Measurements from ENCODE around the gene GNB1.
"Not testable (repeated sequence)": the region's sequence is repeated elsewhere in the genome, so short reads cannot be mapped to it uniquely, and the experiment has no call there.

The GNB1 gene

GRCh38 chr1:1763657-1764621 is 126.9 kb downstream of the GNB1 start:
- no peak for DNase-seq (ENCODE audit: low read depth in 2 of 2)

GRCh38 chr1:1761504-1762376 is 129.1 kb downstream of the GNB1 start:
- DNase-seq (ENCODE audit: low read depth in 2 of 2) = no peak

DNA sequence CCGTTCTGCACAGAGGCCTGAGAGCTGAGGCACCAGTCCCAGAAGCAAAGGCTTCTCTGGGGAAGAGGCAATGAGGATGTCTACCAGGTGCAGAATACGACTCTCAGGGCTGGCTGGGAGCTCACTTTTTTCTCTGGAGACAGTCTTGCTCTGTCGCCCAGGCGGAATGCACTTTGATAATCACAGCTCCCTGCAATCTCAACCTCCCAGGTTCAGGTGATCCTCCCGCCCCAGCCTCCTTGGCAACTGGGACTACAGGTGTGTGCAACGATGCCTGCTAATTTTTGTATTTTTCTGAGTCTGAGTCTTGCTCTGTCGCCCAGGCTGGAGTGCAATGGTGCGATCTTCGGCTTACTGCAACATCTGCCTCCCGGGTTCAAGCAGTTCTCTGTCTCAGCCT is 130.2 kb downstream of the GNB1 start:
- DNase-seq (ENCODE audit: low read depth in 2 of 2) = no peak

DNA sequence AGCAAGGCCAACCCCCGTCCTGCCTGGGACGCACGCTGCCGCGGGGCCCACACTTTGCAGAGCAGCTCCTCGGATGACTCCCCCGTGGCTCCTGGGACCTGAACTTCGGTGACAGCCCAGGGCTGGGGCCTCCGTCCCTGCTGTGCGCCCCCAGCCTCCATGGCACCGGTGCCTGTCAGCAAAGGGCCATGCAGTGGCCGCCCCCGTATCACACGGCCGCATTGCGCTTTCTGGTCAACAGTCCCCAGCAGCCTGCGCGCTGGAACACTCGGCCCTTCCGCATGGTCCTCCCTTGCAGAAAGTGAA is 130.6 kb downstream of the GNB1 start:
- no peak for DNase-seq (ENCODE audit: low read depth in 2 of 2)

DNA sequence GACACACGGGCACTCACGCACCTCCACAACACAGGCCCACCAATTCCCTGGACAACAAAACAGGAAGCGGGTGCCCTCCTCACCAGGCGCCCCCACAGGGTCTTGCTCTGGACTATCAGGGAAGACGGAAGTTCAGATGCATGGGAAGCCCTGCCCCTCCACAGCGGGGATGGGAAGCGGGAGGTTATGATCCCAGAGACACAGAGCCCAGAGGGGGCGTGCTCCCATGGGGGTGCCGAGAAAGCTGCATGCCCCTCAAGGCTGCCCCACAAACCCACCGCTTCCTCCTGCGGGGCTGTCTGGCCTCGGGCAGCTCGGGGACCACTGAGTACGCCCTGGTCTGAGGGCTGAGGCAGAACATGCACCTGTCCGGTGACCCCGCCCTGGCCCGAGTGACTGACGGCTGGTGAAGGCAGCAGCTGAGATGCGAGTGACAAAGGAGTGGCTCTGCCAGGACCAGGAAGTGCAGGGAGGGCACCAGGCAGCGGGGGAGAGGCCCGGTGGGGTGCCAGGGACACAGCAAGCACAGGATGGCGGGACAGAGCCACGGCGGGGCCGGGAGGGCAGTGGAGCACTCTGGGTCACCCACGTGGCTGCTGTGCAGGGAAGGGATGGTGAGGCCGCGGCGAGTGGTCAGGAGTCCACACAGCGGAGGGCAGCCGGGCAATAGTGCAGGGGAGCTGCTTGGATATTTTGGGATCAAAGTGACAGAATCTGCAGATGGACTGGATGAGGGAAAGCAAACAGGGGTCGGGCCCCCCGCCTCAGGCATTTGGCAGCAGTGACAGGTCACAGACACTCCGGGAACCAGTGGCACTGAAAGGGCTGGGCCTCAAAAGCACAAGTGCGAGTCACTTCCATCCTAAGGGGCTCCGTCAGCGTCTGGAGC is 131.2 kb downstream of the GNB1 start:
- no peak for DNase-seq (ENCODE audit: low read depth in 2 of 2)

GRCh38 chr1:1758692-1759455 is 132.0 kb downstream of the GNB1 start:
- no peak for DNase-seq (ENCODE audit: low read depth in 2 of 2)

DNA sequence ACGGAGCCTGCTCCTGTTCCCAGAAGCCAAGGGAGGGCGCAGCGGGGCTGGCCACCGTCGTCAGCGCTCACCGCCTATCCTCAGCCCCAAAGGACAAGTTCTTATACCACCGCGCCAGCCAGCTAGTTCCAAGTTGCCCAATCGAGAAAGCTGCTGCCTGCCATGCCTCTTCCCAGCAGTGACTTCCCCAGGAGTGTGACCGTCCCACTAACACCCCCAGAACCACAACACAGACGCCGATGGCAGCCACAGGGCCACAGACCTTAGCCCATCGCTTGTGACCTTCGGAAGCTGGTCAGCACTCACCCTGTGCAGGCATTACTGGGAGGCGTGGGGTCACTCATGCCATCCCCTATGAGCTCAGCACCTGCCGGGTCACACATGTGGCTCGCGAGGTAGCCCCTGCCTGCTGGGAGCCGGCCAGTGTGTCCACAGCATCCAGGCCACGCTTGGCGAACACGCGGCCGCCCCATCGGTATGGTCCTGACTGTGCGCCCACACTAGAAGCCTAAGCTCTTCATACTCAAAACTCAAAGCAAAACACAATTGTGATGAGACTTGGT is 132.7 kb downstream of the GNB1 start:
- no peak for DNase-seq (ENCODE audit: low read depth in 2 of 2)

DNA sequence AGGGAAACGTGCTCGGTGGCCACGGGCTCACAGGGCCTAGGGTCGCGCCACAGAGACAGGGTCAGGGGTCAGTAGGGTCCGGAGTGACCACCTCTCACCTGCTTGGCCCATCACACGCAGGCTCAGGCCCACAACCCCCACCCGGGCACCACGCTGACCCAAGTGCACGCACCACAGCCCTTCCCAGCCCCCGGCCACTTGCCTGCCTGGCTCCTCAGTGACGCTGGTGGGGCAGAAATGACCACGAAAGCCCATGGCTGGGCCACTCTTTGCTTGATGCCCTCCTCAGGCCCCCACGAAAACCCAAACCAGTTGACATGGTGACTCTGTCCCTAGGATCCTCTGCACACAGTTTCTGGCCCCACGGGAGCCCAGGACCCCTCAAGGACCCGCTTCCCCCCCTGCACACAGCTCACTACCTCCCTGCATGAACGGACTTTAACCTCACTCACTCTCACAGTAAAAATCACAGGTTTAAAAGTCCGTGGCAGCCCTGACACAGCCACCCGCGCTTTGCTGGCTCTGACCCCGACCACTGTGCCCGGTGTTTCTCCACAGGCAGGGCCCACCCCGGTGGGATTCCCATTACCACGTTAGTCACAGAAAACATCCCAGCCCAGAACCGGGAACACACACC is 133.3 kb downstream of the GNB1 start:
- DNase-seq (ENCODE audit: low read depth in 2 of 2) = no peak

- no peak for DNase-seq (ENCODE audit: low read depth in 2 of 2)
These were observed 134.0 kb downstream of the GNB1 start for GRCh38 chr1:1756661-1757421.

GRCh38 chr1:1755852-1756251 is 135.0 kb downstream of the GNB1 start:
- DNase-seq (ENCODE audit: low read depth in 2 of 2) = no peak

DNA sequence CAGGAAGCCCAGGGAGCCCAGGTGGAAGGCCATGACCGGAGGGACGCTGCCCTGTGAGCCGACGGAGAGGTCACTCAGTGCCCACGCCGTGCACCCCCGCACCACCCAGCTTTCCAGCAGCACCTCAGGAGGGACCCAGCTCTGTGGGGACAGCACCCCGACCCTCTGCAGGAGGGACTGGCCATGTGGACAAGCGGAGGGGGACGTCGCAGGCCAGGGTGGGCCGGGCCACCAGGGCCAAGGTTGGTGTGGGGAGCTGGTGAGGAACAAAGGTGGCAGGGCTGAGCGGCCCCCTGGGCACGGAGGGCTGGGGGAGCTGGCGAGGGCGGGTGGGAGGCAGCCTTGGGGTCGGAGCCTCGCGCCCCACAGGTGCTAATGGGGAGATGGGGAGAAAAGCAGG is 135.5 kb downstream of the GNB1 start:
- DNase-seq (ENCODE audit: low read depth in 2 of 2) = no peak

DNA sequence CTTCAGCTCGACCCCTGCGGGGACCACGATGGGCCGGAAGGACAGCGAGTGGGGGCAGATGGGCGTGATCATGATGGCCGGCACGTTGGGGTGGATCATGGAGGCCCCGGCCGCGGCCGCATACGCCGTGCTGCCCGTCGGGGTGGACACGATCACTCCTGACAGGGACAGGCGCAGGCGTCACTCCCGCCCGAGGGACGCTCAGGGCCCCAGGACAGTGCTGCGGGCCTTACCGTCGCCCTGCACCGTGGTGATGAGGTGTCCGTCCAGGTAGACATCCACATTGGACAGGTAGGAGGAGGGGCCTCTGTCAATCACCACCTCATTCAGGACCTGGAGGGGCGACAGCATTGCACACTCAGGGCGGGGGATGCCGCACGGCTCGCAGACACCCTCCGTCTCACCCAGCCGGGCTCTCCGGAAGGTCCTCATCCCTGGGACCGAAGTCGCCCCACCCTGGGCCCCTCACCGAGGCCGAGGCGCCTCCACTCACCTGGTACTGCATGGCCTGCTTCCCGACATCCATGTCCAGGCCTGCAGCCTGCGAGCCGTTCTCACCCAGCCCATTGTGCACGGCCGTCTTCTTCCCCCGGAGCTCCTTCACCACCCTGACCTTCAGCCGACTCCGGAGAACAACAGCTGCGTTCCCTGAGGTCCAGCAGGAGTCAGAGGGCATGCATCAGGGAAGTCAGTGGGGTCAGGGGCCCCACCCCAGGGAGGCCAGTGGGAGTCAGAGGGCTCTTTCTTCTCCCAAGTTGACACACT is 136.7 kb downstream of the GNB1 start:
- no peak for DNase-seq (ENCODE audit: low read depth in 2 of 2)

DNA sequence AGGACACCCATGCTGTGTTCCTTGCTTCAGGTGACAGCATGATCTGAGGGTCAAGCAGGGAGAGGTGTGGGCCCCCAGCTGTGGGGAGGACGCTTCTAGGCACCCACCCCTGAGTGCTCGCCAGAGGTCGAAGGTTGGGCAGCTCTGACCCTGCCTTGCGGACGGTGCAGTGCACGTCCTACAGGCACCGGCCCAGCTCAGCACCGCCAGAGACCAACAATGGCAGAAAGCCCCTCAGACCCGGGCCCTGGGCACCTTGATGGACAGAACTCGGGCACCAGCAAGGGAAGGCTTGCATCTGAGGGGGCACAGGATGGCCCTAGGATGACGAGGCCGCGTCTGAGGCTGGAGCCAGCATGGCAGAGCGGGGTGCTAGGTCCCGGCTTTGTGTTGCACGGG is 137.3 kb downstream of the GNB1 start:
- no peak for DNase-seq (ENCODE audit: low read depth in 2 of 2)

- DNase-seq (ENCODE audit: low read depth in 2 of 2) = no peak
These were observed 138.0 kb downstream of the GNB1 start for GRCh38 chr1:1752636-1753606.

- no peak for DNase-seq (ENCODE audit: low read depth in 2 of 2)
These were observed 138.7 kb downstream of the GNB1 start for GRCh38 chr1:1752190-1752589.

DNA sequence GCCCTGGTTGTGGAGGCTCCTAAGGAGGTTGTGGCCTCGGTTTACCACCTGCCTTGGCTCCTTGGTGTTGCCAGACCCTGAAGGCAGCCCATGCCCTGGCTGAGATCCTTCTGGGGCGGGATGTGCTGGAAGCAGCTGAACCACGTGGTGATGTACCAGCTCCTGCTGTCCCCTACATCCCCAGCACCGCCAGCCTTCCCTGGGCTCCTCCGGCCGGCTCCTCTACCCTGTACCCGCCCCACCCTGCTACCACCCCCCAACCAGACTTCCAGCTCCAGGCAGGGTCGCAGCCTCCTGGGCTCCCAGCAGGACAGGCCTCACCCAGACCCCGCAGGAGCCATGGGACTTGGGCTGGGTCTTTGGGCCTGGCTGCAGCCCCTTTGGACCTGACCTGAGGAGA is 140.9 kb downstream of the GNB1 start:
- DNase-seq (ENCODE audit: low read depth in 2 of 2) = not testable (repeated sequence)

DNA sequence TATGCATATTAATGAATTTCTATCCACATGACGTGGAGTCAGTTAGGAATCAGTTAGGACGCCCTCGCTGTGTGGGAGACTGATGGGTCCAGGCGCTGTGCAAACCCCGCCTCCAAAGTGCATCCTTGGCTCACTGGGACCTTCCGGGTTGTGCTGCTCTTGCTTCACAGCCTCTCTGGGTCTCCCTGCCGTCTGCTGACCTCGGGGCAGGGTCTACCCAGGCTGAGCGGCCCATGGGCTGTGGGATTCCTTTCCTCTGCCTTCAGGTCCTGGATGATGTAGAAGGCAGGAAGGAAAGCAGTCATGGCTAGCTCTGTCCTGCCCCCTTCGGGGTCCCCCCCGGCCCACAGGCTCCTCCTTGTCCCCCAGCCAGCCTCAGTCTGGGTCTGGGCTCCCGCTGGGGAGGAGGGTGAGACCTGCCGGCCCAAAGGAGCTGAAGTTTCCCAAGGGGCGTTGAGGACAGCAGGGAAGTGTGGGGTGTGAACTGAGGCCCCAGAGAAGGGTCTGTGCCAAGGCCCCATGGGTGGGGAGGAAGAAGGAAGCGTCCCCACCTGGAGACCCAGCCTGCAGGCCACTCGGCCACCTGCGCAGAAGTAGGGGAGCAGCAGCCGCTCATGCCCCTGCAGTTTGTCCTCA is 142.1 kb downstream of the GNB1 start:
- no peak for DNase-seq (ENCODE audit: low read depth in 2 of 2)

All from activated CD4-positive, alpha-beta T cell treated with anti-CD3 and anti-CD28 coated beads for 24 hours (primary cell).